HL-60 (cell line): Measurements from ENCODE around the gene CLNK.

Source experiments
- GABPA ChIP-seq: IDR thresholded peaks from 2 replicates; pipeline ENCODE4 v1.6.1; 2012; ENCODE audit warnings: low read depth
- POLR2AphosphoS5 ChIP-seq: IDR thresholded peaks from 2 replicates; pipeline ENCODE4 v1.6.1; 2012; ENCODE audit warnings: low read depth
- SPI1 ChIP-seq: IDR thresholded peaks from 2 replicates; pipeline ENCODE4 v1.6.1; 2012; ENCODE audit warnings: low read depth, mild to moderate bottlenecking, borderline replicate concordance
- TF ChIP-seq, protein P1 (sequence below): IDR thresholded peaks from one replicate; pipeline ENCODE4 v1.5.1; 2011; ENCODE audit warnings: low read length, control low read depth, inconsistent platforms; ENCODE audit not compliant: insufficient read depth

DNA sequence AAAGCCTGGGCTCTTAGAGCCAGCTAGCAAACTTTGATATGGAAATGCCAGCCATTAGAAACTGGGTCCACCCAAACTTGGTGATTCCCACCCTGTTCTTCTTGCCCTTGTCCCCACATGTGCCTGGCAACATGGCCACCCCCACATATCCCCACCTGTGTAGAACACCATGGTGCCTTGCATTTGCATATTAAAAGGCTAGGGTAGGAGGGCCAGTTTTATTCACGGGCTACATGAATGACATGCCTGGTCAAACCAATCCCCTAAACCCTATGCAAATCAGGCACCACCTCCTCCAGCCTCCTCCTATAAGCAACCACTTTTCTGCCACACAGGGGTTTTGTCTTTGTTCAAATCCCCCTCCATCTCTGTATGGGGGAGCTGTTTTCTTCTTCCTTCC, 104.9 kb downstream of the CLNK start:
- TF ChIP-seq POLR2AphosphoS5 (no peak), SPI1 (no peak), GABPA (no peak)
- TF ChIP-seq, protein P1, sequence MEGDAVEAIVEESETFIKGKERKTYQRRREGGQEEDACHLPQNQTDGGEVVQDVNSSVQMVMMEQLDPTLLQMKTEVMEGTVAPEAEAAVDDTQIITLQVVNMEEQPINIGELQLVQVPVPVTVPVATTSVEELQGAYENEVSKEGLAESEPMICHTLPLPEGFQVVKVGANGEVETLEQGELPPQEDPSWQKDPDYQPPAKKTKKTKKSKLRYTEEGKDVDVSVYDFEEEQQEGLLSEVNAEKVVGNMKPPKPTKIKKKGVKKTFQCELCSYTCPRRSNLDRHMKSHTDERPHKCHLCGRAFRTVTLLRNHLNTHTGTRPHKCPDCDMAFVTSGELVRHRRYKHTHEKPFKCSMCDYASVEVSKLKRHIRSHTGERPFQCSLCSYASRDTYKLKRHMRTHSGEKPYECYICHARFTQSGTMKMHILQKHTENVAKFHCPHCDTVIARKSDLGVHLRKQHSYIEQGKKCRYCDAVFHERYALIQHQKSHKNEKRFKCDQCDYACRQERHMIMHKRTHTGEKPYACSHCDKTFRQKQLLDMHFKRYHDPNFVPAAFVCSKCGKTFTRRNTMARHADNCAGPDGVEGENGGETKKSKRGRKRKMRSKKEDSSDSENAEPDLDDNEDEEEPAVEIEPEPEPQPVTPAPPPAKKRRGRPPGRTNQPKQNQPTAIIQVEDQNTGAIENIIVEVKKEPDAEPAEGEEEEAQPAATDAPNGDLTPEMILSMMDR: no peak
